Measurements from ENCODE around the gene ILKAP.

DNA sequence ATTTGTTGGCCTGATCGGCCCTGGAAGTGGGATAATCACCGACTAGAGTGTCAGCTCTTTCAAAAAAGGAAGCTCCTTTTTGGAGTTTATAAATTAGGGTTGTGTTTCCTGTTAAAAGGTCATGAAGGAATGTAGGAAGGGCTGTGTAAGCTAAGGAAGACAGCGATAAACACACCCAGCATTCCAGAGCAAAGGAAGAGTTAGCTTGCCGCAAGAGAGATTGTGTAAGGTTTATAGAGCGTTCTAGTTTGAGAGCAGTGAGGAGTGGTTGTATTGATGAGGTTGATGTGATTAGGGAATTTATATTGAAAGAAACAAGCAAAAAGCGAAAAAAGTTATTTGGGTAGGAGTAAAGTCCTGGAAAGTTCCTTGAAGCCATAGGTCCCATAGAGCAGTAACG, 3.5 kb upstream of the ILKAP start:
- TF ChIP-seq, protein P1, sequence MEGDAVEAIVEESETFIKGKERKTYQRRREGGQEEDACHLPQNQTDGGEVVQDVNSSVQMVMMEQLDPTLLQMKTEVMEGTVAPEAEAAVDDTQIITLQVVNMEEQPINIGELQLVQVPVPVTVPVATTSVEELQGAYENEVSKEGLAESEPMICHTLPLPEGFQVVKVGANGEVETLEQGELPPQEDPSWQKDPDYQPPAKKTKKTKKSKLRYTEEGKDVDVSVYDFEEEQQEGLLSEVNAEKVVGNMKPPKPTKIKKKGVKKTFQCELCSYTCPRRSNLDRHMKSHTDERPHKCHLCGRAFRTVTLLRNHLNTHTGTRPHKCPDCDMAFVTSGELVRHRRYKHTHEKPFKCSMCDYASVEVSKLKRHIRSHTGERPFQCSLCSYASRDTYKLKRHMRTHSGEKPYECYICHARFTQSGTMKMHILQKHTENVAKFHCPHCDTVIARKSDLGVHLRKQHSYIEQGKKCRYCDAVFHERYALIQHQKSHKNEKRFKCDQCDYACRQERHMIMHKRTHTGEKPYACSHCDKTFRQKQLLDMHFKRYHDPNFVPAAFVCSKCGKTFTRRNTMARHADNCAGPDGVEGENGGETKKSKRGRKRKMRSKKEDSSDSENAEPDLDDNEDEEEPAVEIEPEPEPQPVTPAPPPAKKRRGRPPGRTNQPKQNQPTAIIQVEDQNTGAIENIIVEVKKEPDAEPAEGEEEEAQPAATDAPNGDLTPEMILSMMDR (IDR thresholded peaks at IDR 0.05; ENCODE audit: poor library complexity, severe bottlenecking), result no peak
- TF ChIP-seq EP300 (conservative IDR thresholded peaks at IDR 0.05; ENCODE audit: poor library complexity, severe bottlenecking), result no peak
- no peak for TF ChIP-seq MXI1 (conservative IDR thresholded peaks at IDR 0.05; ENCODE audit: poor library complexity, severe bottlenecking)
